ENCODE data around the gene ZNF439. TPM values are rescaled to one million over a fixed set of nuclear protein-coding genes. Genes with fewer than 3 reads are reported as not detected.

Gene ZNF439
- total RNA-seq, 1 experiment from 2014 or later, result 3.3 TPM

GRCh38 chr19:11843722-11844121 lies 4.8 kb upstream of the ZNF439 start:
- Histone ChIP-seq H3K4me2 (ENCODE audit: insufficient read depth, insufficient read length, low read length) (no peak overlapping the region), H2BK120ac (ENCODE audit: low read depth, low read length, poor library complexity, severe bottlenecking) (no peak overlapping the region), H4K20me1 (ENCODE audit: control insufficient read depth, insufficient read depth, insufficient read length) (no peaks in the 10 kb centered on the region), H4K91ac (ENCODE audit: insufficient read length, low read depth, low read length) (no peak overlapping the region), H2BK20ac (ENCODE audit: low read depth, low read length, poor library complexity, severe bottlenecking) (no peak overlapping the region), H2BK15ac (ENCODE audit: low read depth, low read length) (no peak overlapping the region), H3K14ac (ENCODE audit: insufficient read depth, low read length) (no peak overlapping the region), H3K79me2 (ENCODE audit: insufficient read depth, low read length) (no peaks in the 10 kb centered on the region), H2AK5ac (ENCODE audit: insufficient read length, low read length) (no peak overlapping the region), H2BK5ac (ENCODE audit: insufficient read length, low read length) (no peak overlapping the region), H3T11ph (ENCODE audit: low read length) (no peak overlapping the region), H4K5ac (ENCODE audit: insufficient read length, low read depth, low read length) (no peak overlapping the region), H3K56ac (ENCODE audit: insufficient read length, low read depth, low read length) (no peak overlapping the region), H4K8ac (replicated peaks; ENCODE audit: insufficient read length, low read depth, low read length) (no peak overlapping the region), H3K9ac (ENCODE audit: extremely low read depth, insufficient read length, low read length) (no peak overlapping the region), H3K4me1 (ENCODE audit: insufficient read depth, low read length) (no peaks in the 10 kb centered on the region), H3K23ac (ENCODE audit: insufficient read length, low read depth, low read length) (no peak overlapping the region), H3K27me3 (ENCODE audit: insufficient read depth, low read length) (no peaks in the 10 kb centered on the region), H3K9me3 (ENCODE audit: control insufficient read depth, low read depth, low read length) (peaks cover 1% of the 10 kb centered on the region), H2BK12ac (ENCODE audit: insufficient read length, low read depth, low read length) (no peak overlapping the region), H3K79me1 (ENCODE audit: insufficient read depth, low read depth, low read length, poor library complexity, severe bottlenecking) (no peaks in the 10 kb centered on the region), H3K23me2 (ENCODE audit: insufficient read length, low read depth, low read length, poor library complexity, severe bottlenecking) (peaks cover under 1% of the 10 kb centered on the region), H3K18ac (ENCODE audit: insufficient read length, low read depth, low read length) (no peak overlapping the region), H3K27ac (ENCODE audit: insufficient read length, low read depth, low read length) (no peak overlapping the region), H2AFZ (ENCODE audit: low read length) (no peak overlapping the region), H3K4ac (ENCODE audit: low read depth, low read length) (no peak overlapping the region)
- no CpG with 5 or more reads among the region's 2 CpGs for WGBS (ENCODE audit: extremely low coverage, insufficient read length, low lambda C conversion rate)
- TF ChIP-seq CTCF (conservative IDR thresholded peaks at IDR 0.05), result no peak
- H3K4me1 Mint-ChIP-seq, result peaks cover 10 to 15% of the 10 kb centered on the region in 2 experiments
- no peak for DNase-seq
- peaks cover 26% of the 10 kb centered on the region for H3K27me3 Mint-ChIP-seq (ENCODE audit: low read depth)
- peaks cover 32 to 76% of the 10 kb centered on the region in 2 experiments for H3K9me3 Mint-ChIP-seq
- H3K36me3 Mint-ChIP-seq (ENCODE audit: insufficient read depth in 1 of 3, low read depth in 3 of 3), result peaks cover 0 to 10% (median 0%) of the 10 kb centered on the region in 3 experiments; a peak in 3 of 7 replicates
- no peak overlapping the region for H3K27ac Mint-ChIP-seq
- H3K4me3 Mint-ChIP-seq, result no peak overlapping the region
